A549 (cell line): Measurements from ENCODE around the gene CHRND. TPM values are rescaled to one million over a fixed set of nuclear protein-coding genes. Genes with fewer than 3 reads are reported as not detected.
A peak's percentile ranks its signal among the peaks of the same experiment; 100 is the strongest.

ENCODE experiments used
- ATAC-seq, 2 experiments: fragments of 200-7000 bp in 1 of 2; fragments of >200 bp in 1 of 2; cut with Nextera tagmentation in 1 of 2; cut with Tn5 transposase in 1 of 2; 3 replicates each; pipeline versions ENCODE4 v1.8.0 to v1.9.1; 2018 to 2020; ENCODE audit warnings: mild to moderate bottlenecking in 1 of 2, moderate library complexity in 1 of 2
- CTCF ChIA-PET: fragments of 300-600 bp; sonication (Branson Sonifier 250); formaldehyde crosslinking; extraction: SDS; loops from one replicate; lab custom pipeline; 2021; ENCODE audit warnings: antibody characterized with exemption, inconsistent platforms; lab: Yijun Ruan, JAX
- POLR2A ChIA-PET: fragments of 350-600 bp; formaldehyde crosslinking; extraction: SDS; loops from one replicate; lab custom pipeline; 2021; ENCODE audit warnings: antibody characterized with exemption, inconsistent platforms; lab: Yijun Ruan, JAX
- DNase-seq, 2 experiments: peaks; one replicate each; pipeline versions ENCODE4 v3.0.0 to v3.0.0-alpha.2; 2011 to 2016; ENCODE audit warnings: low read depth in 1 of 2, low spot score in 1 of 2
- FAIRE-seq: peaks from 2 replicates; lab custom pipeline; 2011; peaks lifted over from hg19 to GRCh38; lab: Jason Lieb, UNC
- H3K27ac ChIP-seq, 2 experiments: fragments of >200 bp; sonication (Bioruptor Twin); formaldehyde crosslinking; 3 replicates each; pipeline ENCODE4 v1.5.1; 2016 to 2017
- H3K4me1 ChIP-seq: fragments of >200 bp; sonication (Bioruptor Twin); formaldehyde crosslinking; 3 replicates; pipeline ENCODE4 v1.6.1; 2016
- H3K4me2 ChIP-seq: fragments of >200 bp; sonication (Bioruptor Twin); formaldehyde crosslinking; 3 replicates; pipeline ENCODE4 v1.6.1; 2016
- H3K4me3 ChIP-seq: fragments of >200 bp; sonication (Bioruptor Twin); formaldehyde crosslinking; 3 replicates; pipeline ENCODE4 v1.5.1; 2016
- H3K9me3 ChIP-seq: fragments of >200 bp; sonication (Bioruptor Twin); formaldehyde crosslinking; 3 replicates; pipeline ENCODE4 v1.6.1; 2016
- BHLHE40 ChIP-seq: IDR thresholded peaks from 2 replicates; pipeline ENCODE4 v1.6.1; 2012; ENCODE audit warnings: low read depth, low read length, inconsistent platforms
- CBX2 ChIP-seq: fragments of 200-600 bp; sonication (generic); IDR thresholded peaks from 2 replicates; pipeline ENCODE4 v1.6.1; 2016; ENCODE audit warnings: low read depth, mild to moderate bottlenecking, borderline replicate concordance
- CHD2 ChIP-seq: fragments of 150-350 bp; IDR thresholded peaks from 2 replicates; pipeline ENCODE4 v1.6.1; 2014; ENCODE audit warnings: low read length; ENCODE audit not compliant: partially characterized antibody
- E2F6 ChIP-seq: IDR thresholded peaks from 2 replicates; pipeline ENCODE4 v1.6.1; 2012; ENCODE audit warnings: low read depth, borderline replicate concordance
- EHMT2 ChIP-seq: fragments of 200-600 bp; sonication (generic); IDR thresholded peaks from 2 replicates; pipeline ENCODE4 v1.6.1; 2016; ENCODE audit warnings: antibody characterized with exemption, low read depth, mild to moderate bottlenecking, moderate library complexity
- ESRRA ChIP-seq: fragments of 150-350 bp; IDR thresholded peaks from 2 replicates; pipeline ENCODE4 v1.6.1; 2014; ENCODE audit warnings: mild to moderate bottlenecking, low read length, borderline replicate concordance
- FOSL2 ChIP-seq, 2 experiments: fragments of 450-650 bp in 1 of 2; fragments of >200 bp in 1 of 2; sonication (Bioruptor Twin) in 1 of 2; formaldehyde crosslinking; IDR thresholded peaks; 2 replicates each; pipeline versions ENCODE4 v1.5.0 to v1.6.1; 2016 to 2020; ENCODE audit warnings: mild to moderate bottlenecking in 1 of 2, moderate library complexity in 1 of 2
- FOXS1 ChIP-seq: fragments of 250-450 bp; sonication (Bioruptor Pico); IDR thresholded peaks from 2 replicates; pipeline ENCODE4 v1.5.0; 2020; ENCODE audit warnings: mild to moderate bottlenecking, moderate library complexity
- HES2 ChIP-seq: fragments of >200 bp; sonication (Bioruptor Twin); formaldehyde crosslinking; IDR thresholded peaks from 2 replicates; pipeline ENCODE4 v1.6.1; 2016
- HEYL ChIP-seq: fragments of 250-450 bp; sonication (Bioruptor Pico); IDR thresholded peaks from 2 replicates; pipeline ENCODE4 v1.8.0; 2021; ENCODE audit warnings: mild to moderate bottlenecking, moderate library complexity
- HOXB13 ChIP-seq: fragments of 250-450 bp; sonication (Bioruptor Pico); IDR thresholded peaks from 2 replicates; pipeline ENCODE4 v1.5.0; 2020; ENCODE audit warnings: low read depth, mild to moderate bottlenecking, moderate library complexity
- HOXB5 ChIP-seq: fragments of 250-450 bp; sonication (Bioruptor Pico); IDR thresholded peaks from 2 replicates; pipeline ENCODE4 v1.5.0; 2020; ENCODE audit warnings: mild to moderate bottlenecking, moderate library complexity
- JUN ChIP-seq, 2 experiments: fragments of >200 bp; sonication (Bioruptor Twin); formaldehyde crosslinking; IDR thresholded peaks; 2 replicates in 1 of 2; 3 replicates in 1 of 2; pipeline ENCODE4 v1.6.1; 2016 to 2017
- KDM1A ChIP-seq: fragments of 200-600 bp; sonication (generic); IDR thresholded peaks from 2 replicates; pipeline ENCODE4 v1.6.1; 2016; ENCODE audit warnings: low read depth, mild to moderate bottlenecking
- MAFK ChIP-seq: fragments of 450-650 bp; IDR thresholded peaks from 2 replicates; pipeline ENCODE4 v1.6.1; 2014; ENCODE audit not compliant: partially characterized antibody
- MAX ChIP-seq: IDR thresholded peaks from 2 replicates; pipeline ENCODE4 v1.6.1; 2012
- RAD21 ChIP-seq, 2 experiments: fragments of >200 bp in 1 of 2; sonication (Bioruptor Twin) in 1 of 2; formaldehyde crosslinking in 1 of 2; IDR thresholded peaks in 1 of 2; conservative IDR thresholded peaks in 1 of 2; 2 replicates in 1 of 2; 3 replicates in 1 of 2; pipeline ENCODE4 v1.6.1; 2012 to 2018; ENCODE audit warnings: inconsistent platforms in 1 of 2
- RNF2 ChIP-seq: fragments of 200-600 bp; sonication (generic); IDR thresholded peaks from 2 replicates; pipeline ENCODE4 v1.6.1; 2016; ENCODE audit warnings: low read depth, mild to moderate bottlenecking, antibody characterized with exemption, moderate library complexity, borderline replicate concordance
- SMC3 ChIP-seq: fragments of >200 bp; sonication (Bioruptor Twin); formaldehyde crosslinking; IDR thresholded peaks from 3 replicates; pipeline ENCODE4 v1.6.1; 2018; ENCODE audit warnings: inconsistent platforms
- ZC3H11A ChIP-seq: fragments of 450-650 bp; IDR thresholded peaks from 2 replicates; pipeline ENCODE4 v1.6.1; 2014; ENCODE audit warnings: antibody characterized with exemption, mild to moderate bottlenecking
- ZSCAN20 ChIP-seq: fragments of 250-450 bp; sonication (Bioruptor Pico); IDR thresholded peaks from 2 replicates; pipeline ENCODE4 v1.8.0; 2022; ENCODE audit warnings: mild to moderate bottlenecking, moderate library complexity
- WGBS: methylation state at CpG from one replicate; pipeline ENCODE4 v1.1.6; 2017; ENCODE audit errors: missing lambda C conversion rate; 5-methylcytosine and 5-hydroxymethylcytosine counted together
- polyA plus RNA-seq, 4 experiments: library from polyadenylated mRNA; depleted of rRNA in 3 of 4; stranded (reverse); fragments of >200 nt; fragmentation: RNase III in 1 of 4; extraction: RNeasy Plus Mini Kit Qiagen cat#74134 plus additional on column Dnase treatment in 1 of 4; gene quantifications; 2 replicates in 3 of 4; 3 replicates in 1 of 4; pipeline ENCODE4 v1.2.3, GENCODE V29; 2011 to 2017

The CHRND gene
- polyA plus RNA-seq, 2 of the 4 experiments (the other 2 are of a cell fraction): not detected

- POLR2A ChIA-PET: no interaction called here
- WGBS: 88% methylated on average over 1 of the region's 1 CpG
Measured at GRCh38 chr2:232575404-232575746, 49.4 kb downstream of the CHRND start.

GRCh38 chr2:232576995-232577394, 51.0 kb downstream of the CHRND start:
- WGBS: 54% methylated on average over 2 of the region's 2 CpGs
- TF ChIP-seq E2F6 (no peak), CHD2 (no peak), HEYL (no peak), RAD21 (conservative IDR thresholded peaks at IDR 0.05 in 1 of 2, IDR thresholded peaks at IDR 0.05 in 1 of 2) (no peak), FOSL2 (IDR thresholded peaks at IDR 0.05) (no peak), FOSL2 (CRISPR knock-in tag; IDR thresholded peaks at IDR 0.05) (no peak), CBX2 (no peak), HES2 (no peak), ESRRA (no peak), RNF2 (no peak)
- no peak overlapping the region for H3K27ac ChIP-seq
- H3K4me3 ChIP-seq: no peak overlapping the region
- H3K4me2 ChIP-seq: no peak overlapping the region
- FAIRE-seq (no peak), DNase-seq (no peak), ATAC-seq (no peak)
- H3K9me3 ChIP-seq: no peaks in the 10 kb centered on the region
- CTCF ChIA-PET: interaction anchor here (0.9 to 1.6 kb wide), 3 partner anchors 8 to 55 kb away, joined by 3 to 4 read pairs (median 4); no protein-coding TSS in a partner anchor
- no peaks in the 10 kb centered on the region for H3K4me1 ChIP-seq
- POLR2A ChIA-PET: no interaction called here

More at GRCh38 chr2:232575404-232575746, 49.4 kb downstream of the CHRND start:
- FAIRE-seq (no peak), ATAC-seq (no peak), DNase-seq (no peak)
- no peak overlapping the region for H3K4me3 ChIP-seq
- CTCF ChIA-PET: interaction anchor here (1.6 kb wide), 1 partner anchor 30 kb away, joined by 6 read pairs; no protein-coding TSS in a partner anchor
- no peaks in the 10 kb centered on the region for H3K9me3 ChIP-seq
- no peak overlapping the region for H3K4me2 ChIP-seq
- TF ChIP-seq SMC3: no peak
- TF ChIP-seq HEYL: no peak
- no peaks in the 10 kb centered on the region for H3K4me1 ChIP-seq
- no peak overlapping the region for H3K27ac ChIP-seq

- ATAC-seq (0 out of 6 replicates have a peak, but pooled peaks of 1 of the 2 experiments have one; percentile 14), DNase-seq (no peak), FAIRE-seq (no peak)
- H3K4me3 ChIP-seq: no peak overlapping the region
- H3K4me2 ChIP-seq: no peak overlapping the region
- TF ChIP-seq HOXB13 (CRISPR knock-in tag) (no peak), HOXB5 (CRISPR knock-in tag) (no peak), BHLHE40 (no peak)
- ChIA-PET CTCF (interaction anchor here (0.9 to 1.6 kb wide), 3 partner anchors 9 to 56 kb away, joined by 3 to 4 read pairs (median 4); no protein-coding TSS in a partner anchor), POLR2A (interaction anchor here (2.0 kb wide), 1 partner anchor 27 kb away, joined by 5 read pairs; the partner anchor contains the start of genes EIF4E2 and TIGD1)
- no peaks in the 10 kb centered on the region for H3K4me1 ChIP-seq
- H3K27ac ChIP-seq: no peak overlapping the region
- WGBS: 76% methylated on average over 2 of the region's 2 CpGs
- no peaks in the 10 kb centered on the region for H3K9me3 ChIP-seq
Measured at GRCh38 chr2:232577841-232578240, 51.9 kb downstream of the CHRND start.

GRCh38 chr2:232578626-232579025, 52.7 kb downstream of the CHRND start:
- FAIRE-seq: no peak
- ChIA-PET POLR2A (interaction anchor here (2.0 kb wide), 1 partner anchor 28 kb away, joined by 5 read pairs; the partner anchor contains the start of genes EIF4E2 and TIGD1), CTCF (interaction anchor here (0.9 to 2.0 kb wide), 2 partner anchors 8 to 11 kb away, joined by 3 to 5 read pairs; no protein-coding TSS in a partner anchor)

GRCh38 chr2:232580648-232580981, 54.7 kb downstream of the CHRND start:
- POLR2A ChIA-PET: no interaction called here
- no peak overlapping the region for H3K4me2 ChIP-seq
- CTCF ChIA-PET: interaction anchor here (1.5 to 2.0 kb wide), 2 partner anchors 10 to 13 kb away, joined by 5 to 6 read pairs; no protein-coding TSS in a partner anchor
- TF ChIP-seq MAFK (no peak), ZC3H11A (no peak), MAX (no peak), EHMT2 (no peak), ESRRA (no peak), ZSCAN20 (CRISPR knock-in tag) (no peak), HOXB13 (CRISPR knock-in tag) (no peak), KDM1A (no peak), FOXS1 (no peak), CBX2 (no peak), JUN (IDR thresholded peaks at IDR 0.05) (no peak)
- TF ChIP-seq, all 56 proteins: peak for 0
- FAIRE-seq: no peak
- no peak for DNase-seq
- Histone ChIP-seq H3K9me3 (no peaks in the 10 kb centered on the region), H3K4me3 (no peak overlapping the region), H3K4me1 (no peaks in the 10 kb centered on the region), H3K27ac (no peak overlapping the region)
- no peak for ATAC-seq
- WGBS: 79% methylated on average over 6 of the region's 6 CpGs

More at GRCh38 chr2:232578626-232579025, 52.7 kb downstream of the CHRND start:
- Histone ChIP-seq H3K9me3 (no peaks in the 10 kb centered on the region), H3K27ac (no peak overlapping the region), H3K4me1 (no peaks in the 10 kb centered on the region), H3K4me3 (no peak overlapping the region), H3K4me2 (no peak overlapping the region)
- TF ChIP-seq HOXB5 (CRISPR knock-in tag) (no peak), MAFK (peak; percentile 83)
- DNase-seq: no peak
- WGBS: 96% methylated on average over 2 of the region's 2 CpGs
- no peak for ATAC-seq
